Caco-2 (cell line): ENCODE data around the gene PLA2G2F. TPM values are rescaled to one million over a fixed set of nuclear protein-coding genes. Genes with fewer than 3 reads are reported as not detected.

ENCODE experiments used
- BruUV-seq: library from RNA; stranded (reverse); fragments of 400-500 nt; replicated peaks from 2 replicates; lab custom pipeline; 2021; lab: Mats Ljungman, UMichigan
- CTCF ChIA-PET: fragments of 300-600 bp; sonication (Branson Sonifier 250); formaldehyde crosslinking; loops from one replicate; lab custom pipeline; 2022; ENCODE audit warnings: antibody characterized with exemption; lab: Charles Lee
- POLR2A ChIA-PET: fragments of 300-600 bp; sonication (Branson Sonifier 250); formaldehyde crosslinking; loops from one replicate; lab custom pipeline; 2022; ENCODE audit warnings: antibody characterized with exemption; lab: Charles Lee
- DNase-seq, 2 experiments: peaks; one replicate each; pipeline versions ENCODE4 v3.0.0 to v3.0.0-alpha.2; 2020 to 2022
- H3K27me3 ChIP-seq: replicated peaks from 2 replicates; pipeline ENCODE4 v1.6.0; 2011; ENCODE audit warnings: low read length; ENCODE audit not compliant: control insufficient read depth, insufficient read depth
- H3K36me3 ChIP-seq: 2 replicates; pipeline ENCODE4 v1.5.1; 2011; ENCODE audit warnings: low read length; ENCODE audit not compliant: control insufficient read depth, insufficient read depth
- H3K4me1 ChIP-seq: fragments of 250-450 bp; sonication (Bioruptor Pico); 2 replicates; pipeline ENCODE4 v1.5.1; 2020; ENCODE audit warnings: mild to moderate bottlenecking
- H3K4me3 ChIP-seq: 2 replicates; pipeline ENCODE4 v1.5.1; 2011; ENCODE audit warnings: low read depth, mild to moderate bottlenecking, control low read depth, low read length
- H3K9me3 ChIP-seq: fragments of 250-450 bp; sonication (Bioruptor Pico); 2 replicates; pipeline ENCODE4 v1.5.1; 2020; ENCODE audit warnings: mild to moderate bottlenecking, moderate library complexity
- H3K27ac Mint-ChIP-seq: one replicate; pipeline ENCODE4 v1.8.0; 2022; ENCODE audit warnings: mixed read lengths; ENCODE audit not compliant: unreplicated experiment
- H3K27me3 Mint-ChIP-seq: one replicate; pipeline ENCODE4 v1.8.0; 2022; ENCODE audit warnings: mixed read lengths; ENCODE audit not compliant: insufficient read depth, unreplicated experiment
- H3K36me3 Mint-ChIP-seq: one replicate; pipeline ENCODE4 v1.8.0; 2022; ENCODE audit warnings: mild to moderate bottlenecking, mixed read lengths; ENCODE audit not compliant: insufficient read depth, unreplicated experiment
- H3K4me1 Mint-ChIP-seq: one replicate; pipeline ENCODE4 v1.8.0; 2022; ENCODE audit warnings: low read depth, mixed read lengths; ENCODE audit not compliant: unreplicated experiment
- H3K4me3 Mint-ChIP-seq: one replicate; pipeline ENCODE4 v1.8.0; 2022; ENCODE audit warnings: mild to moderate bottlenecking, moderate library complexity, mixed read lengths; ENCODE audit not compliant: unreplicated experiment
- H3K9me3 Mint-ChIP-seq: one replicate; pipeline ENCODE4 v1.8.0; 2022; ENCODE audit warnings: mixed read lengths; ENCODE audit not compliant: unreplicated experiment
- CTCF ChIP-seq, 2 experiments: fragments of 200-600 bp in 1 of 2; IDR thresholded peaks; 1 replicate in 1 of 2; 2 replicates in 1 of 2; pipeline versions ENCODE4 v1.5.1 to v1.8.0; 2011 to 2022; ENCODE audit warnings: antibody characterized with exemption in 1 of 2, control low read depth in 1 of 2, inconsistent platforms in 1 of 2, low read depth in 1 of 2, low read length in 1 of 2, mild to moderate bottlenecking in 1 of 2, moderate library complexity in 1 of 2; ENCODE audit not compliant: insufficient read depth in 1 of 2, severe bottlenecking in 1 of 2, unreplicated experiment in 1 of 2
- intact Hi-C: fragments of 100-400 bp; cut with micrococcal nuclease; formaldehyde crosslinking; loops from one replicate; pipeline ENCODE4 v1.10.0; 2022; ENCODE audit not compliant: unreplicated experiment
- total RNA-seq: library from RNA; stranded (reverse); gene quantifications from 2 replicates; pipeline ENCODE4 v1.2.3, GENCODE V29; 2022

Gene PLA2G2F
- total RNA-seq, 1 experiment from 2014 or later, result not detected

DNA sequence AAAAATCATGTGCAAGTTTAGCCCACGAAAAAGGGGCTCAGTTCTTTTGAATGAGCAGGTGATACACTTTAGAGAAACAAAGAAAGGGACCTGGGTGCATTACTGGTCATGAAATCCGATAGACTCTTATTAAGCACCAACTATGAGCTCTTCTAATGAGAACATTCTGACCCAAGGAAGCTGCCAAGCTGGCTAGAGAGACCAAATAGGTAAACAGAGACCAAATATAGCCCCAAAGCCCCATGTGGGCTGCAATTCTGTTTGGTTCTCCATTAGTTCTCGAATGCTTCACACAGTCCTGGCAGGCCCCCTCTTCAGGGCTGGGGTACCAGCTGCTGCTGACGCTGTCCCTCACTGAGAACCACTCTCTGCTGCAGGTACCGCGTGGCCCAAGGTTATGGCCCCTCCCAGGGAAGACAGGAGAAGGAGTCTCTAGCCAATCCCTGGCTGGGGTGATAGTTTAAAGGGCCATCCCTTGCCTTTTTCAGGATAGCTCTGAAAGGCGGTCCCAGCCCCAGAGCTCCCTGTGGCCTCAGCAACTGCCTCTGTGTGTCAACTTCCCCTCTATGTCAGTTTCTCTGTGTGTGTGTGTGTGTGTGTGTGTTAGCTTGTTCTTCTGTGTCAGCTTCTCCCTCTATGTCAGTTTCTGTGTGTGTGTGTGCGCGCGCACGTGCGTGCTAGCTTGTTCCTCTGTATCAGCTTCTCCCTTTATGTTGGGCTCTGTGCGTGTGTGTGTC is 39.7 kb downstream of the PLA2G2F start:
- DNase-seq, result no peak
- intact Hi-C loops, result no loop called here
- H3K4me3 Mint-ChIP-seq, result no peak overlapping the region
- Histone ChIP-seq H3K4me1 (no peaks in the 10 kb centered on the region), H3K9me3 (no peaks in the 10 kb centered on the region), H3K27me3 (no peaks in the 10 kb centered on the region), H3K36me3 (no peaks in the 10 kb centered on the region), H3K4me3 (no peak overlapping the region)
- no peaks in the 10 kb centered on the region for H3K4me1 Mint-ChIP-seq
- H3K27me3 Mint-ChIP-seq, result peaks cover 14% of the 10 kb centered on the region
- no peaks in the 10 kb centered on the region for H3K36me3 Mint-ChIP-seq
- BruUV-seq, result no TSS peak
- CTCF ChIA-PET, result interaction anchor here (0.6 to 0.7 kb wide), 2 partner anchors 250 to 309 kb away, joined by 3 to 4 read pairs; no protein-coding TSS in a partner anchor
- H3K9me3 Mint-ChIP-seq, result peaks cover 11% of the 10 kb centered on the region
- H3K27ac Mint-ChIP-seq, result no peak overlapping the region
- POLR2A ChIA-PET, result no interaction called here
- no peak for TF ChIP-seq CTCF (IDR thresholded peaks at IDR 0.05; ENCODE audit: insufficient read depth in 1 of 2, low read depth in 1 of 2, low read length in 1 of 2, severe bottlenecking in 1 of 2, unreplicated experiment in 1 of 2)

DNA sequence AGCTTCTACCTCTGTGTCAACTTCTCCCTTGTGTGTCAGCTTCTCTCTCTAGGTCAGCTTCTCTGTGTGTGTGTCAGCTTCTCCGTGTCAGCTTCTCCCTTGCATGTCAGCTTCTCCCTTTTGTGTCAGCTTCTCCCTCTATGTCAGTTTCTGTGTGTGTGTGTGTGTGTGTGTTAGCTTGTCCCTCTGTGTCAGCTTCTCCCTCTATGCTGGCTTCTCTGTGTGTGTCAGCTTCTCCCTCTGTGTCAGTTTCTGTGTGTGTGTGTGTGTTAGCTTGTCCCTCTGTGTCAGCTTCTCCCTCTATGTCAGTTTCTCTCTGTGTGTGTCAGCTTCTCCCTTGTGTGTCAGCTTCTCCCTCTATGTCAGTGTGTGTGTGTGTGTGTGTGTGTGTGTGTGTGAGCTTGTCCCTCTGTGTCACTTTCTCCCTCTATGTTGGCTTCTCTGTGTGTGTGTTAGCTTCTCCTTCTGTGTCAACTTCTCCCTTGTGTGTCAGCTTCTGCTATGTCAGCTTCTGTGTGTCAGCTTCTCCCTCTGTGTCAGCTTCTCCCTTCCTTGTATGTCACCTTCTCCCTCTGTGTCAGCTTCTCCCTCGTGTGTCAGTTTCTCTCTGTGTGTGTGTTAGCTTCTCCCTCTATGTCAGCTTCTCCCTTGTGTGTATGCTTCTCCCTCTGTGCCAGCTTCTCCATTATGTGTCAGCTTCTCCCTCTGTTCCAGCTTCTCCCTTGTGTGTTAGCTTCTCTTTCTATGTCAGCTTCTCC is 40.4 kb downstream of the PLA2G2F start:
- H3K27me3 Mint-ChIP-seq, result peaks cover 14% of the 10 kb centered on the region
- no peak for DNase-seq
- no TSS peak for BruUV-seq

More for the DNA sequence above, 40.4 kb downstream of the PLA2G2F start:
- H3K4me3 Mint-ChIP-seq, result no peak overlapping the region
- no peaks in the 10 kb centered on the region for H3K4me1 Mint-ChIP-seq
- ChIA-PET CTCF (interaction anchor here (0.6 to 0.7 kb wide), 2 partner anchors 249 to 309 kb away, joined by 3 to 4 read pairs; no protein-coding TSS in a partner anchor), POLR2A (no interaction called here)
- Histone ChIP-seq H3K27me3 (no peaks in the 10 kb centered on the region), H3K9me3 (no peaks in the 10 kb centered on the region), H3K4me3 (no peak overlapping the region), H3K4me1 (no peaks in the 10 kb centered on the region), H3K36me3 (no peaks in the 10 kb centered on the region)
- H3K9me3 Mint-ChIP-seq, result peaks cover 11% of the 10 kb centered on the region
- no peak for TF ChIP-seq CTCF (IDR thresholded peaks at IDR 0.05; ENCODE audit: insufficient read depth in 1 of 2, low read depth in 1 of 2, low read length in 1 of 2, severe bottlenecking in 1 of 2, unreplicated experiment in 1 of 2)
- intact Hi-C loops, result no loop called here
- no peak overlapping the region for H3K27ac Mint-ChIP-seq
- H3K36me3 Mint-ChIP-seq, result no peaks in the 10 kb centered on the region
